ENCODE data around the gene FAM13A. TPM values are rescaled to one million over a fixed set of nuclear protein-coding genes. Genes with fewer than 3 reads are reported as not detected.

Gene FAM13A
- total and polyA plus RNA-seq, 10 of the 15 experiments (the other 5 are each of a cell fraction or from before 2014, with no cell fraction given): 0.05 to 1.8 (median 0.27) TPM; not detected in 1

GRCh38 chr4:89054627-89055026, 2.4 kb downstream of the FAM13A start (continued):
- TF ChIP-seq RFX5 (IDR thresholded peaks at IDR 0.05; ENCODE audit: low read depth, low read length): no peak
- no peak for TF ChIP-seq JUND (IDR thresholded peaks at IDR 0.05; ENCODE audit: low read depth, low read length)

GRCh38 chr4:89049853-89050252, 7.1 kb downstream of the FAM13A start:
- no peak overlapping the region for H3K4me2 ChIP-seq (ENCODE audit: control insufficient read depth, insufficient read depth)

More at GRCh38 chr4:89049853-89050252, 7.1 kb downstream of the FAM13A start:
- Histone ChIP-seq H3K79me2 (ENCODE audit: control insufficient read depth, insufficient read depth, low read length) (no peaks in the 10 kb centered on the region; the same call in 1 of the 2 replicates), H3K9ac (ENCODE audit: control insufficient read depth, insufficient read depth, low read length) (no peak overlapping the region), H3K9me3 (replicated peaks; ENCODE audit: control insufficient read depth, insufficient read depth, low read length) (peaks cover 2% of the 10 kb centered on the region; the same call in 1 of the 3 replicates), H4K20me1 (ENCODE audit: control insufficient read depth, insufficient read depth) (no peaks in the 10 kb centered on the region), H3K4me1 (ENCODE audit: control insufficient read depth, insufficient read depth, low read length) (no peaks in the 10 kb centered on the region), H3K27ac (ENCODE audit: control insufficient read depth, insufficient read depth) (no peak overlapping the region), H3K4me3 (no peak overlapping the region), H3K27me3 (replicated peaks in 1 of 2; ENCODE audit: control insufficient read depth in 2 of 2, insufficient read depth in 2 of 2, low read length in 1 of 2) (no peaks in the 10 kb centered on the region), H2AFZ (ENCODE audit: control insufficient read depth, low read depth, low read length) (no peak overlapping the region), H3K36me3 (ENCODE audit: control insufficient read depth in 2 of 2, insufficient read depth in 2 of 2, low read length in 1 of 2) (no peaks in the 10 kb centered on the region)
- ChIA-PET RAD21 (ENCODE audit: unreplicated experiment) (no interaction called here), SMC1A (ENCODE audit: uncharacterized antibody, unreplicated experiment) (interaction anchor here (0.8 to 1.3 kb wide), 4 partner anchors 12 to 229 kb away, joined by 3 to 6 read pairs (median 3); no protein-coding TSS in a partner anchor), CTCF (no interaction called here), POLR2A (no interaction called here)
- DNase-seq (ENCODE audit: low read depth, low spot score) (no peak), FAIRE-seq (no peak), ATAC-seq (no peak)
- intact Hi-C loops (cut with micrococcal nuclease; ENCODE audit: unreplicated experiment) (no loop called here), in situ Hi-C loops (cut with MboI) (no loop called here)
- BruUV-seq (replicated peaks): no TSS peak
- TF ChIP-seq RAD51 (IDR thresholded peaks at IDR 0.05): no peak
- TF ChIP-seq ESRRA (IDR thresholded peaks at IDR 0.05; ENCODE audit: low read length): no peak
- no peak for TF ChIP-seq REST (IDR thresholded peaks at IDR 0.05; ENCODE audit: low read depth, low read length)
- no peak for TF ChIP-seq CHD1 (IDR thresholded peaks at IDR 0.05; ENCODE audit: low read depth, low read length)
- TF ChIP-seq ATF7 (IDR thresholded peaks at IDR 0.05; ENCODE audit: low read depth): no peak
- no peak for TF ChIP-seq SUZ12 (IDR thresholded peaks at IDR 0.05; ENCODE audit: unreplicated experiment)
- no peak for TF ChIP-seq ZBTB33 (IDR thresholded peaks at IDR 0.05)
- TF ChIP-seq MEF2B (IDR thresholded peaks at IDR 0.05; ENCODE audit: partially characterized antibody, poor library complexity, severe bottlenecking): no peak
- 41% methylated on average over 2 of the region's 2 CpGs for WGBS (ENCODE audit: insufficient coverage, insufficient replicate concordance, low lambda C conversion rate, missing lambda C conversion rate)

Measured in GM12878 (cell line).